ENCODE measurements around the gene HTT. TPM values are rescaled to one million over a fixed set of nuclear protein-coding genes. Genes with fewer than 3 reads are reported as not detected.

HTT gene
- total and polyA plus RNA-seq, 4 donors: 5.1 to 82.7 (median 41.1) TPM

DNA sequence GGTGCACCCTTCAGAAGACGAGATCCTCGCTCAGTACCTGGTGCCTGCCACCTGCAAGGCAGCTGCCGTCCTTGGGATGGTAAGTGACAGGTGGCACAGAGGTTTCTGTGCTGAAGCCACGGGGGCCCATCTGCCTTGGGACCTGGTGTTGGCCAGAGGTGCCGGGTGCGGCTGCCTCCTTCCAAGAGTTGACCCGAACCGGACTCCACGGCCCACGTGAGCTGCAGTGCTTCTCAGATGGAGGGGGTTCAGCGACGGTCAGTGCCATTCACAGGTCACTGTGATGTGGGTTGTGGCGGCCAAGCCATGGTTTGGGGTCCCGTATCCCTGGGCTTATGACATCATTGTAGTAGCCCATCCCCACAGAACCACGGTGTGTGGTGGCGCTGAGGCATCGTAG is 155.5 kb downstream of the HTT start:
- DNase-seq (peak; percentile 41 to 72), ATAC-seq (ENCODE audit: low FRiP score) (no peak)
- H3K36me3 ChIP-seq (ENCODE audit: control insufficient read depth in 1 of 2, insufficient read depth in 2 of 2, low read length in 1 of 2): peaks cover under 1 to 13% of the 10 kb centered on the region in 2 donors

DNA sequence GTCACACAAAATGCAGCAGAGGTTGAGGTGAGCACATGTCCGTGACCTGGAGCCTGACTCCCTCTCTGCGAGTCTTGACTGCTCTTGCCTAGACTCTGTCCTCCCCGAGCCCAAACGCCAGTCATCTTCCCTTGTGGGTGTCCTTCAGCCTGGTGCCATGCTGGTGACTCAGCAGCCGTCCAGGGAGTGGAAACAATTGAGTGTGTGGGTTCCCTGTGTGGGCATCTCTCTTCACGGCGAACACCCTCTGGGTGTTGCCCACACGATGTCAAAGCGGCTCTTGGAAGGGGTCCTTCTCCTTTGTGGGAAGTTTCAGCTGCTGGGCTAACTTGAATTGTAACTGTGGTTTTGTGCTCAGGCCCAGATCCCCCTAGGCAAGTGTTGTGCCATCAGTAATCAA is 157.0 kb downstream of the HTT start:
- WGBS, 2 donors: 81 to 91% methylated on average over 9 of the region's 9 CpGs
- intact Hi-C loops (cut with DNase I): no loop called here
- ATAC-seq (ENCODE audit: low FRiP score) (no peak), DNase-seq (no peak)
- Histone ChIP-seq H3K36me3 (ENCODE audit: control insufficient read depth in 1 of 2, insufficient read depth in 2 of 2, low read length in 1 of 2) (peaks cover 0 to 13% of the 10 kb centered on the region in 2 donors), H3K27me3 (ENCODE audit: control insufficient read depth in 1 of 2, insufficient read depth in 2 of 2, low read length in 1 of 2) (no peaks in the 10 kb centered on the region), H3K4me3 (ENCODE audit: low read length in 2 of 2) (no peak overlapping the region), H3K9me3 (ENCODE audit: control insufficient read depth, low read length) (no peaks in the 10 kb centered on the region), H3K27ac (ENCODE audit: low read depth in 1 of 2, low read length in 2 of 2) (no peak overlapping the region), H3K4me1 (ENCODE audit: control insufficient read depth in 1 of 2, insufficient read depth in 2 of 2, low read length in 2 of 2) (no peaks in the 10 kb centered on the region)

More for the DNA sequence above, 155.5 kb downstream of the HTT start:
- no peaks in the 10 kb centered on the region for H3K9me3 ChIP-seq (ENCODE audit: control insufficient read depth, low read length)
- no peak overlapping the region for H3K27ac ChIP-seq (ENCODE audit: low read depth in 1 of 2, low read length in 2 of 2)
- intact Hi-C loops (cut with DNase I): no loop called here
- no peaks in the 10 kb centered on the region for H3K4me1 ChIP-seq (ENCODE audit: control insufficient read depth in 1 of 2, insufficient read depth in 2 of 2, low read length in 2 of 2)
- no peak overlapping the region for H3K4me3 ChIP-seq (ENCODE audit: low read length in 2 of 2)
- no peaks in the 10 kb centered on the region for H3K27me3 ChIP-seq (ENCODE audit: control insufficient read depth in 1 of 2, insufficient read depth in 2 of 2, low read length in 1 of 2)
- WGBS, 2 donors: 96% methylated on average over 17 of the region's 17 CpGs

DNA sequence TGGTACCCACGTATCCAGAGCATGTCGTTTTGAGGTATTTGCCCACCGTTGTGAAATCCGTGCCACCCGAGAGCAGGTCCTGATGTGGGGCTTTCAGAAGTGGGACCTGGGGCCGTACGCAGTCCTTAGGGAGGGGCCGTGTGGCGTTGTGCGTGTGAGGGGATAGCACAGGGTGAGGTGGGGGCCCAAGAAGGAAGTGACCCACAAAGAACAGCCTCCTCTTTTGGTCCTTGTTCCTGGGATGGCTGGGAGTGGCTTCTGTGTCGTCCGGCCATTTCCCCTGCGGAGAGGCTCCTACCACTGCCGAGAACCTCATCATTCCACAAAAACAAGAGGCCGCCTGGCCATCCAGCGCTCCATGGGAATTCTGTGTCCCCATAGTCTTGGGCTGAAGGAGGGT is 157.5 kb downstream of the HTT start:
- Histone ChIP-seq H3K36me3 (ENCODE audit: control insufficient read depth in 1 of 2, insufficient read depth in 2 of 2, low read length in 1 of 2) (peaks cover 0 to 13% of the 10 kb centered on the region in 2 donors), H3K9me3 (ENCODE audit: control insufficient read depth, low read length) (no peaks in the 10 kb centered on the region), H3K27me3 (ENCODE audit: control insufficient read depth in 1 of 2, insufficient read depth in 2 of 2, low read length in 1 of 2) (no peaks in the 10 kb centered on the region), H3K4me3 (ENCODE audit: low read length in 2 of 2) (no peak overlapping the region), H3K4me1 (ENCODE audit: control insufficient read depth in 1 of 2, insufficient read depth in 2 of 2, low read length in 2 of 2) (no peaks in the 10 kb centered on the region), H3K27ac (ENCODE audit: low read depth in 1 of 2, low read length in 2 of 2) (no peak overlapping the region)
- peak in 1 of 2 donors; percentile 19 for DNase-seq
- WGBS, 2 donors: 93 to 95% methylated on average over 16 of the region's 16 CpGs
- intact Hi-C loops (cut with DNase I): no loop called here
- no peak for ATAC-seq (ENCODE audit: low FRiP score)

DNA sequence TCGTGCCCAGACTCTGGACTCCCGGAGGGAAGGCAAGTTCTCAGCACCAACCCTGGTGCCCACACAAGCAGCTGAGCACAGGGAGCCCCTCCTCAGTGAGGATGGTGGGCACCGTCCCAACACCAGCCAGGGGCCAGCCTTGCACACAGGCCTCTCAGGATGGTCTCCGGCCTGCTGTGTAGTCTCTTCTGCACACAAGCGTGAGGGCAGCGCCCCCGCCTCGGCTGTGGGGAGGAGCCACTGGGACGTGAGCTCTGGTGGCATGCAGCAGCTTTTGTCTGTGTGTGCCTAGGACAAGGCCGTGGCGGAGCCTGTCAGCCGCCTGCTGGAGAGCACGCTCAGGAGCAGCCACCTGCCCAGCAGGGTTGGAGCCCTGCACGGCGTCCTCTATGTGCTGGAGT is 158.4 kb downstream of the HTT start:
- no peak for ATAC-seq (ENCODE audit: low FRiP score)
- no peak for DNase-seq
- Histone ChIP-seq H3K4me3 (ENCODE audit: low read length in 2 of 2) (no peak overlapping the region), H3K27me3 (ENCODE audit: control insufficient read depth in 1 of 2, insufficient read depth in 2 of 2, low read length in 1 of 2) (no peaks in the 10 kb centered on the region), H3K9me3 (ENCODE audit: control insufficient read depth, low read length) (no peaks in the 10 kb centered on the region), H3K27ac (ENCODE audit: low read depth in 1 of 2, low read length in 2 of 2) (no peak overlapping the region), H3K4me1 (ENCODE audit: control insufficient read depth in 1 of 2, insufficient read depth in 2 of 2, low read length in 2 of 2) (no peaks in the 10 kb centered on the region), H3K36me3 (ENCODE audit: control insufficient read depth in 1 of 2, insufficient read depth in 2 of 2, low read length in 1 of 2) (peaks cover 0 to 13% of the 10 kb centered on the region in 2 donors)
- 87 to 89% methylated on average over 15 of the region's 15 CpGs for WGBS, 2 donors
- intact Hi-C loops (cut with DNase I): no loop called here

DNA sequence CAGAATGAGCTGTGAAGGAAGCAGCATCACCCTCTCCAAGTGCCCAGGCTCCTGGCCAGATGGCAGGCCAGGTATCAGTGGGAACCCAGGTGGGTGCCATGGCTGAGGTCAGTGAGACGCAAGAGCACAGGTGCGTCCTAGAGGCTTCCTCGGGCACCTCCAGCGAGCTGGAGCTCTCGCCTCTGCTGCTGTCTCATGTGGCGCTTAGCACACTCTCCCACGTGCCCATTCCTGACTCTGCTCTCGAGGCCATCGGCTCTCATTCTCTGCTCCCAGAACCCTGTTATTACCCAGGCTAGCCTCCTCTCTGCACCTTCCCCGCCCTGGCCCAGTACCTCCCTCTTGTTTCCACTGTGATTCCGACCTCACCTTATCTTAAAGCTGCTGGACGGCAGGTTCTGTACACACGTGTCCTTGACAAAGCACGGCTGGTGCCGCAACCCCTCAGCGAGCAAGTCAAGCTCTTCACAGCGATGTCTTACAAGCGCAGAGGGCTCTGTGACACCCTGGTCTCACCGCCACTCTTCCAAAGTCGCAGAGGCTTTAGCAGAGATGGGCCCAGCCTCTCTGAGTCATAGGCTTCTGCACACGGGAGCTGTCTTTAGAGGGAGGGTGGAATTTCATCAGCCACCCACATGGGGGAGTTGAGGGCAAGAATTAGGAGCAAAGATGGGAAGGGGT is 159.1 kb downstream of the HTT start:
- intact Hi-C loops (cut with DNase I): no loop called here
- DNase-seq: no peak
- Histone ChIP-seq H3K27ac (ENCODE audit: low read depth in 1 of 2, low read length in 2 of 2) (no peak overlapping the region), H3K4me1 (ENCODE audit: control insufficient read depth in 1 of 2, insufficient read depth in 2 of 2, low read length in 2 of 2) (no peaks in the 10 kb centered on the region), H3K4me3 (ENCODE audit: low read length in 2 of 2) (no peak overlapping the region), H3K36me3 (ENCODE audit: control insufficient read depth in 1 of 2, insufficient read depth in 2 of 2, low read length in 1 of 2) (peaks cover 0 to 13% of the 10 kb centered on the region in 2 donors), H3K9me3 (ENCODE audit: control insufficient read depth, low read length) (no peaks in the 10 kb centered on the region), H3K27me3 (ENCODE audit: control insufficient read depth in 1 of 2, insufficient read depth in 2 of 2, low read length in 1 of 2) (no peaks in the 10 kb centered on the region)
- ATAC-seq (ENCODE audit: low FRiP score): no peak
- 86 to 92% methylated on average over 21 of the region's 21 CpGs for WGBS, 2 donors

DNA sequence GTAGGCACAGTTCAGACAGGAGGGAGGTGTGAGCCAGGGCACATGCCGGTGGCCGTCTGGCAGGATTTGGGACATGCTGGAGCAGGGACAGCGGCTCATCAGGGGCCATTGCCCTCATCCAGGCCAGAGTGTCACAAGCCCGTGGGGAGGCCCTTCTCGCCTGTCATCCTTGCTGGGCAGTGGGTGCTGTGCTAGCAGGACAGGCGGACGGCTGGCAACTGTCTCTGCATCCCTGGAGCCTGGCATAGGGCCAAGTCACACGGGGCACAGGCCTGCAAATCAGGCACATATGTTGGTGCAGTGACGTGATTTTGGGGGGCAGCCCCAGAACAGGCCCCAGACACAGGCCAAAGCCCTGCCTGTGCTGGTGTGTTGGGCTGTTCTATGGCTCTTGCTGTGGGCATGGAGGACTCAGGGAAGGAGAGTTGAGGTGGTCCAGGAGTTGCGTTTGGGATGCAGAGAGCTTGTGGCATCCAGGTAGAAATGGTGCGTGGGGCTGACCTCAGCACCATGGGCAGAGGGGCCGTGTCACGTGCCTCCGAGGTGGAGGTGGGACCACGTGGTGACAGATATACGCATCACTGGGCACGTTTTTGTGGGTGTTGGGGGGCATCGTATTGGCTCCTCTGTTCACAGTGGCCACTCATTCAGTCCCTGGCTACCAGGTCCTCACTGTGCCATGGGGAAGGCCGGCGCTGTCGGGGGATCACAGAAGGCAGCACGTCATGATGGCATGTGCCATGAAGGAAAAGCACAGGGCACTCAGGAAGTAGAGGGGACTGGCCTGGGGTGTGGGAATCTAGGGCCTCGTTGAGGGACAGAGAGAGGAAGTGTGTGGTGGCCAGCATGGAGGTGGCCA is 159.9 kb downstream of the HTT start:
- no peaks in the 10 kb centered on the region for H3K4me1 ChIP-seq (ENCODE audit: control insufficient read depth in 1 of 2, insufficient read depth in 2 of 2, low read length in 2 of 2)
- H3K36me3 ChIP-seq (ENCODE audit: control insufficient read depth in 1 of 2, insufficient read depth in 2 of 2, low read length in 1 of 2): peaks cover 0 to 12% of the 10 kb centered on the region in 2 donors
- no peak overlapping the region for H3K4me3 ChIP-seq (ENCODE audit: low read length in 2 of 2)
- H3K27me3 ChIP-seq (ENCODE audit: control insufficient read depth in 1 of 2, insufficient read depth in 2 of 2, low read length in 1 of 2): no peaks in the 10 kb centered on the region
- H3K27ac ChIP-seq (ENCODE audit: low read depth in 1 of 2, low read length in 2 of 2): no peak overlapping the region
- ATAC-seq (ENCODE audit: low FRiP score) (no peak), DNase-seq (no peak)
- intact Hi-C loops (cut with DNase I): no loop called here
- no peaks in the 10 kb centered on the region for H3K9me3 ChIP-seq (ENCODE audit: control insufficient read depth, low read length)
- WGBS, 2 donors: 81 to 85% methylated on average over 23 of the region's 23 CpGs

DNA sequence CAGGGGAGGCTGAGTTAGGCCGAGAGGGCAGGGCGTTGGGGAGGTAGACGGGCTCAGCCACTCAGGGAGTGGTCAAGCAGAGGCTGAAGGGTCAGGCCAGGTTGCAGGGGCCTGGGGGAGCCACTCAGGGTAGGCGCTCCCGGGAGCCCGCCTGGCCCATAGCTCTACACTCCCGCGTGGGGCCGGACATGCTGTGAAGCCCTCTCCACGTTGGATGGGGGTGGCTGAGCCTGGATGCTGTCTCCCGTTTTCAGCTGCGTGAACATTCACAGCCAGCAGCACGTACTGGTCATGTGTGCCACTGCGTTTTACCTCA is 160.5 kb downstream of the HTT start:
- no peak for ATAC-seq (ENCODE audit: low FRiP score)
- 89 to 92% methylated on average over 14 of the region's 14 CpGs for WGBS, 2 donors
- Histone ChIP-seq H3K9me3 (ENCODE audit: control insufficient read depth, low read length) (no peaks in the 10 kb centered on the region), H3K4me3 (ENCODE audit: low read length in 2 of 2) (no peak overlapping the region), H3K36me3 (ENCODE audit: control insufficient read depth in 1 of 2, insufficient read depth in 2 of 2, low read length in 1 of 2) (peaks cover 0 to 12% of the 10 kb centered on the region in 2 donors), H3K27me3 (ENCODE audit: control insufficient read depth in 1 of 2, insufficient read depth in 2 of 2, low read length in 1 of 2) (no peaks in the 10 kb centered on the region), H3K4me1 (ENCODE audit: control insufficient read depth in 1 of 2, insufficient read depth in 2 of 2, low read length in 2 of 2) (no peaks in the 10 kb centered on the region), H3K27ac (ENCODE audit: low read depth in 1 of 2, low read length in 2 of 2) (no peak overlapping the region)
- intact Hi-C loops (cut with DNase I): no loop called here
- no peak for DNase-seq

DNA sequence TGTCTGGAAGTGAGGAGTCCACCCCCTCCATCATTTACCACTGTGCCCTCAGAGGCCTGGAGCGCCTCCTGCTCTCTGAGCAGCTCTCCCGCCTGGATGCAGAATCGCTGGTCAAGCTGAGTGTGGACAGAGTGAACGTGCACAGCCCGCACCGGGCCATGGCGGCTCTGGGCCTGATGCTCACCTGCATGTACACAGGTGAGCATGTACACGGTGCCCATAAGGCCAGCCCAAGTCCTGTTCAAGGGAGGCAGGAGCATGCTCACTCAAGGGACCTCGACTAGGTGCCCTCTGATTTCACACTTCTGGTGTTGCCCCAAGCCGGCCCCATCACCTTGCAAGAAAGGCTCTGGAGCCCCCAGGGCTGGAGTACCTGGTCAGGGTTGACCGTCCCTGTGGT is 161.1 kb downstream of the HTT start:
- ATAC-seq (ENCODE audit: low FRiP score) (no peak), DNase-seq (no peak)
- intact Hi-C loops (cut with DNase I): no loop called here
- H3K4me3 ChIP-seq (ENCODE audit: low read length in 2 of 2): no peak overlapping the region
- no peaks in the 10 kb centered on the region for H3K9me3 ChIP-seq (ENCODE audit: control insufficient read depth, low read length)
- 91 to 93% methylated on average over 11 of the region's 11 CpGs for WGBS, 2 donors
- H3K27me3 ChIP-seq (ENCODE audit: control insufficient read depth in 1 of 2, insufficient read depth in 2 of 2, low read length in 1 of 2): no peaks in the 10 kb centered on the region
- no peaks in the 10 kb centered on the region for H3K4me1 ChIP-seq (ENCODE audit: control insufficient read depth in 1 of 2, insufficient read depth in 2 of 2, low read length in 2 of 2)
- peaks cover 0 to 9% of the 10 kb centered on the region in 2 donors for H3K36me3 ChIP-seq (ENCODE audit: control insufficient read depth in 1 of 2, insufficient read depth in 2 of 2, low read length in 1 of 2)
- no peak overlapping the region for H3K27ac ChIP-seq (ENCODE audit: low read depth in 1 of 2, low read length in 2 of 2)

Measured in aorta (tissue), 5 donors.